H1 (cell line): ENCODE measurements around the gene WDR27. TPM values are rescaled to one million over a fixed set of nuclear protein-coding genes. Genes with fewer than 3 reads are reported as not detected.

Source experiments
- CTCF ChIA-PET: fragments of 300-600 bp; sonication (Branson Sonifier 250); formaldehyde crosslinking; loops from one replicate; lab custom pipeline; 2021; ENCODE audit not compliant: partially characterized antibody; lab: Charles Lee
- POLR2A ChIA-PET: fragments of 300-600 bp; sonication (Branson Sonifier 250); formaldehyde crosslinking; loops from one replicate; lab custom pipeline; 2021; ENCODE audit warnings: inconsistent platforms; ENCODE audit not compliant: partially characterized antibody; lab: Charles Lee
- DNase-seq, 2 experiments: peaks; one replicate each; pipeline versions ENCODE4 v3.0.0 to v3.0.0-alpha.2; 2010 to 2022; ENCODE audit warnings: low spot score in 2 of 2, low read depth in 1 of 2, mixed read lengths in 1 of 2
- FAIRE-seq: peaks from 2 replicates; lab custom pipeline; 2011; peaks lifted over from hg19 to GRCh38; lab: Jason Lieb, UNC
- H2AFZ ChIP-seq: 2 replicates; pipeline ENCODE4 v1.8.1; 2012; ENCODE audit warnings: low read length, inconsistent platforms
- H2AK5ac ChIP-seq: 2 replicates; pipeline ENCODE4 v1.6.1; 2013; ENCODE audit warnings: low read depth, low read length
- H2BK120ac ChIP-seq: replicated peaks from 2 replicates; pipeline ENCODE3; 2013; ENCODE audit warnings: low read depth, low read length, inconsistent platforms
- H2BK12ac ChIP-seq: 2 replicates; pipeline ENCODE4 v1.6.1; 2013; ENCODE audit warnings: low read depth, low read length
- H2BK15ac ChIP-seq: 2 replicates; pipeline ENCODE4 v1.6.1; 2013; ENCODE audit warnings: low read length
- H2BK20ac ChIP-seq: 2 replicates; pipeline ENCODE4 v1.6.1; 2013; ENCODE audit warnings: low read length
- H2BK5ac ChIP-seq: 2 replicates; pipeline ENCODE4 v1.6.1; 2013; ENCODE audit warnings: low read depth, low read length
- H3K14ac ChIP-seq: 2 replicates; pipeline ENCODE4 v1.6.1; 2013; ENCODE audit warnings: inconsistent platforms; ENCODE audit not compliant: insufficient read length
- H3K18ac ChIP-seq: 2 replicates; pipeline ENCODE4 v1.6.1; 2013; ENCODE audit warnings: low read length; ENCODE audit errors: extremely low read depth
- H3K23ac ChIP-seq: 2 replicates; pipeline ENCODE4 v1.6.1; 2013; ENCODE audit warnings: inconsistent platforms; ENCODE audit not compliant: insufficient read length
- H3K23me2 ChIP-seq: 2 replicates; pipeline ENCODE4 v1.6.1; 2013; ENCODE audit warnings: low read depth, low read length
- H3K27ac ChIP-seq: 2 replicates; pipeline ENCODE4 v1.6.1; 2011; ENCODE audit warnings: low read depth, low read length, inconsistent platforms
- H3K27me3 ChIP-seq, 4 experiments: replicated peaks in 1 of 4; 1 replicate in 1 of 4; 2 replicates in 3 of 4; pipeline versions ENCODE4 v1.6.1 to v1.8.1; 2011 to 2013; ENCODE audit warnings: low read length in 3 of 4, mild to moderate bottlenecking in 3 of 4, inconsistent platforms in 2 of 4, mixed read lengths in 2 of 4, moderate library complexity in 1 of 4; ENCODE audit not compliant: control insufficient read depth in 3 of 4, insufficient read depth in 3 of 4; ENCODE audit errors: extremely low read depth in 1 of 4
- H3K36me3 ChIP-seq, 4 experiments: 2 replicates each; pipeline versions ENCODE4 v1.6.1 to v1.8.1; 2011 to 2013; ENCODE audit warnings: mild to moderate bottlenecking in 4 of 4, low read length in 3 of 4, moderate library complexity in 2 of 4, control low read depth in 1 of 4, inconsistent platforms in 1 of 4; ENCODE audit not compliant: insufficient read depth in 4 of 4, control insufficient read depth in 2 of 4
- H3K4ac ChIP-seq: replicated peaks from 2 replicates; pipeline ENCODE3; 2013; ENCODE audit warnings: low read length, low read depth, mixed read lengths, inconsistent platforms; ENCODE audit not compliant: insufficient read length
- H3K4me1 ChIP-seq, 4 experiments: replicated peaks in 1 of 4; 1 replicate in 1 of 4; 2 replicates in 3 of 4; pipeline versions ENCODE4 v1.6.1 to v1.8.1; 2011 to 2013; ENCODE audit warnings: low read length in 3 of 4, inconsistent platforms in 2 of 4, mixed read lengths in 1 of 4; ENCODE audit not compliant: insufficient read depth in 4 of 4, control insufficient read depth in 3 of 4
- H3K4me2 ChIP-seq, 2 experiments: 2 replicates each; pipeline versions ENCODE4 v1.6.1 to v1.8.1; 2011 to 2013; ENCODE audit warnings: low read depth in 2 of 2, low read length in 2 of 2, control low read depth in 1 of 2, inconsistent platforms in 1 of 2, mild to moderate bottlenecking in 1 of 2; ENCODE audit not compliant: insufficient read depth in 1 of 2
- H3K4me3 ChIP-seq, 4 experiments: fragments of 200-600, 300-600 bp in 1 of 4; sonication (generic), shearing (Covaris generic), sonication (Bioruptor Twin) in 1 of 4; 2 replicates each; pipeline versions ENCODE4 v1.5.1 to v1.8.1; 2011 to 2016; ENCODE audit warnings: low read length in 4 of 4, low read depth in 3 of 4, control low read depth in 2 of 4, inconsistent platforms in 2 of 4, mild to moderate bottlenecking in 2 of 4, mixed read lengths in 1 of 4, moderate library complexity in 1 of 4; ENCODE audit not compliant: insufficient read depth in 2 of 4; ENCODE audit errors: extremely low read depth in 1 of 4
- H3K56ac ChIP-seq: replicated peaks from 2 replicates; pipeline ENCODE3; 2013; ENCODE audit warnings: low read depth, mild to moderate bottlenecking, mixed read lengths, low read length, inconsistent platforms; ENCODE audit not compliant: insufficient read length
- H3K79me1 ChIP-seq: 2 replicates; pipeline ENCODE4 v1.6.1; 2013; ENCODE audit warnings: low read depth, low read length, control low read depth
- H3K79me2 ChIP-seq, 2 experiments: 2 replicates each; pipeline versions ENCODE4 v1.6.1 to v1.8.1; 2012 to 2013; ENCODE audit warnings: low read length in 2 of 2, mild to moderate bottlenecking in 2 of 2, inconsistent platforms in 1 of 2; ENCODE audit not compliant: insufficient read depth in 2 of 2, control insufficient read depth in 1 of 2
- H3K9ac ChIP-seq, 4 experiments: replicated peaks in 1 of 4; 1 replicate in 1 of 4; 2 replicates in 3 of 4; pipeline versions ENCODE4 v1.6.1 to v1.8.1; 2011 to 2013; ENCODE audit warnings: low read depth in 3 of 4, low read length in 3 of 4, control low read depth in 2 of 4, mild to moderate bottlenecking in 2 of 4, moderate library complexity in 2 of 4, inconsistent platforms in 1 of 4; ENCODE audit errors: extremely low read depth in 1 of 4
- H3K9me3 ChIP-seq, 2 experiments: 2 replicates each; pipeline versions ENCODE4 v1.6.1 to v1.8.1; 2012 to 2013; ENCODE audit warnings: mild to moderate bottlenecking in 2 of 2, moderate library complexity in 2 of 2, control low read depth in 1 of 2, inconsistent platforms in 1 of 2, low read depth in 1 of 2, low read length in 1 of 2, mixed read lengths in 1 of 2; ENCODE audit not compliant: insufficient read depth in 2 of 2
- H4K20me1 ChIP-seq, 2 experiments: replicated peaks in 1 of 2; 2 replicates each; pipeline versions ENCODE3 to v1.8.1; 2011 to 2013; ENCODE audit warnings: inconsistent platforms in 2 of 2, low read length in 2 of 2, mild to moderate bottlenecking in 1 of 2; ENCODE audit not compliant: insufficient read depth in 2 of 2, control insufficient read depth in 1 of 2
- H4K5ac ChIP-seq: 2 replicates; pipeline ENCODE4 v1.6.1; 2013; ENCODE audit warnings: low read length, low read depth, mixed read lengths, inconsistent platforms; ENCODE audit not compliant: insufficient read length
- H4K8ac ChIP-seq: 2 replicates; pipeline ENCODE4 v1.8.0; 2013; ENCODE audit warnings: mild to moderate bottlenecking, moderate library complexity, low read length, inconsistent platforms; ENCODE audit not compliant: insufficient read depth; ENCODE audit errors: extremely low read depth
- H4K91ac ChIP-seq: replicated peaks from 2 replicates; pipeline ENCODE3; 2013; ENCODE audit warnings: low read length, mixed read lengths, inconsistent platforms; ENCODE audit not compliant: insufficient read length
- ASH2L ChIP-seq: fragments of 200-600, 300-600 bp; sonication (generic); IDR thresholded peaks from one replicate; pipeline ENCODE4 v1.7.1; 2017; ENCODE audit warnings: low read length
- CBX8 ChIP-seq: fragments of 300-800, 300-1000 bp; sonication (generic); IDR thresholded peaks from 2 replicates; pipeline ENCODE4 v1.7.1; 2016; ENCODE audit warnings: low read depth, low read length, borderline replicate concordance
- SIN3A ChIP-seq, 2 experiments: IDR thresholded peaks in 1 of 2; conservative IDR thresholded peaks in 1 of 2; 2 replicates each; pipeline ENCODE4 v1.6.1; 2011 to 2012; ENCODE audit warnings: low read length in 2 of 2, improper control_type of control experiment in 1 of 2, low read depth in 1 of 2, mild to moderate bottlenecking in 1 of 2
- TAF1 ChIP-seq: IDR thresholded peaks from 2 replicates; pipeline ENCODE4 v1.6.1; 2011; ENCODE audit warnings: mild to moderate bottlenecking, low read depth, low read length
- TAF7 ChIP-seq: optimal IDR thresholded peaks from 2 replicates; pipeline ENCODE3; 2011; ENCODE audit warnings: low read depth, mild to moderate bottlenecking, inconsistent platforms, low read length, moderate library complexity, borderline replicate concordance
- WGBS, 2 experiments: shearing (Covaris generic) in 1 of 2; methylation state at CpG; one replicate each; pipeline versions ENCODE4 v1.1.6 to v1.1.7; 2013 to 2015; ENCODE audit warnings: low lambda C conversion rate in 2 of 2, mixed read lengths in 2 of 2, inconsistent platforms in 1 of 2, low coverage in 1 of 2, missing lambda C conversion rate in 1 of 2; ENCODE audit not compliant: insufficient replicate concordance in 2 of 2, insufficient coverage in 1 of 2, insufficient read length in 1 of 2; ENCODE audit errors: extremely low coverage in 1 of 2, missing lambda C conversion rate in 1 of 2; 5-methylcytosine and 5-hydroxymethylcytosine counted together
- polyA plus RNA-seq, 7 experiments: library from polyadenylated mRNA; depleted of rRNA in 3 of 7; stranded (reverse) in 5 of 7; unstranded in 2 of 7; fragments of >200 nt in 5 of 7; fragments of 200-250 nt in 2 of 7; gene quantifications; 1 replicate in 5 of 7; 2 replicates in 1 of 7; 4 replicates in 1 of 7; pipeline versions ENCODE4 v1.2.1 to v1.2.3, GENCODE V29; 2011 to 2013; ENCODE audit warnings: missing spikeins in 2 of 7, mixed read lengths in 2 of 7
- total RNA-seq: library from RNA; stranded (reverse); fragmentation: NEBNext Ultra II Directional; extraction: Animal tissue kit (Norgen Biotek cat#: 25700); gene quantifications from 2 replicates; pipeline ENCODE4 v1.2.1, GENCODE V29; 2021

The WDR27 gene
- total and polyA plus RNA-seq, 2 of the 8 experiments (the other 6 are each of a cell fraction or from before 2014, with no cell fraction given), result 53.6 to 68.6 TPM

- H4K5ac ChIP-seq, result no peak overlapping the region
- ChIA-PET CTCF (no interaction called here), POLR2A (no interaction called here)
- no peak overlapping the region for H2BK120ac ChIP-seq
- H3K4me1 ChIP-seq, result no peaks in the 10 kb centered on the region
- H3K14ac ChIP-seq, result no peak overlapping the region
- no peaks in the 10 kb centered on the region for H3K79me1 ChIP-seq
- no peak overlapping the region for H4K91ac ChIP-seq
- no peak overlapping the region for H2BK12ac ChIP-seq
- no peak overlapping the region for H4K8ac ChIP-seq
- FAIRE-seq (no peak), DNase-seq (no peak)
- no peak overlapping the region for H2BK15ac ChIP-seq
- no peaks in the 10 kb centered on the region for H3K79me2 ChIP-seq
- no peak overlapping the region for H2BK20ac ChIP-seq
- no peak overlapping the region for H3K4me3 ChIP-seq
- H3K27me3 ChIP-seq, result no peaks in the 10 kb centered on the region
- no peaks in the 10 kb centered on the region for H3K23me2 ChIP-seq
- no peak overlapping the region for H2BK5ac ChIP-seq
- H4K20me1 ChIP-seq, result no peaks in the 10 kb centered on the region
- no peak overlapping the region for H2AFZ ChIP-seq
- no peak overlapping the region for H3K27ac ChIP-seq
- H3K36me3 ChIP-seq, result no peaks in the 10 kb centered on the region
- H2AK5ac ChIP-seq, result no peak overlapping the region
- WGBS, 2 experiments, result 96% methylated on average over 1 of the region's 1 CpG; no CpG with 5 or more reads in 1 of the 2 experiments
- H3K9me3 ChIP-seq, result peaks cover 13 to 36% of the 10 kb centered on the region in 2 experiments; a peak in 3 of 4 replicates
- no peak overlapping the region for H3K23ac ChIP-seq
- H3K18ac ChIP-seq, result no peak overlapping the region
- H3K4ac ChIP-seq, result no peak overlapping the region
- no peak overlapping the region for H3K9ac ChIP-seq
- H3K4me2 ChIP-seq, result no peak overlapping the region
- no peak overlapping the region for H3K56ac ChIP-seq
- TF ChIP-seq TAF1 (no peak), ASH2L (no peak), CBX8 (no peak), TAF7 (no peak), SIN3A (conservative IDR thresholded peaks at IDR 0.05 in 1 of 2, IDR thresholded peaks at IDR 0.05 in 1 of 2; ENCODE audit: low read depth in 1 of 2, low read length in 2 of 2) (no peak)
These were observed 227.5 kb downstream of the WDR27 start for GRCh38 chr6:169474362-169474761.
